Measurements from ENCODE around the gene DCP1A.
"Not testable (repeated sequence)": the region's sequence is repeated elsewhere in the genome, so short reads cannot be mapped to it uniquely, and the experiment has no call there.

Gene DCP1A

GRCh38 chr3:53346922-53347260 lies 452 bp downstream of the DCP1A start:
- Mint-ChIP-seq H3K4me1 (peaks cover 29% of the 10 kb centered on the region), H3K27me3 (no peaks in the 10 kb centered on the region), H3K27ac (peak overlapping the region; percentile 100), H3K36me3 (peaks cover 17% of the 10 kb centered on the region), H3K4me3 (peak overlapping the region; percentile 84), H3K9me3 (no peaks in the 10 kb centered on the region)
- no peak for ATAC-seq

- Mint-ChIP-seq H3K9me3 (no peaks in the 10 kb centered on the region), H3K27me3 (no peaks in the 10 kb centered on the region), H3K4me3 (peak overlapping the region; percentile 84), H3K36me3 (peaks cover 17% of the 10 kb centered on the region), H3K4me1 (peaks cover 29% of the 10 kb centered on the region), H3K27ac (peak overlapping the region; percentile 100)
- no peak for ATAC-seq
Observed at GRCh38 chr3:53346514-53346913, 829 bp downstream of the DCP1A start.

- Mint-ChIP-seq H3K9me3 (no peaks in the 10 kb centered on the region), H3K36me3 (peaks cover 35% of the 10 kb centered on the region), H3K27me3 (no peaks in the 10 kb centered on the region), H3K4me3 (no peak overlapping the region), H3K27ac (no peak overlapping the region), H3K4me1 (peaks cover 22% of the 10 kb centered on the region)
- no peak for ATAC-seq
Observed at GRCh38 chr3:53342353-53342752, 5.0 kb downstream of the DCP1A start.

GRCh38 chr3:53337167-53337940 lies 10.0 kb downstream of the DCP1A start:
- ATAC-seq, result no peak
- H3K36me3 Mint-ChIP-seq, result peaks cover 50% of the 10 kb centered on the region
- no peaks in the 10 kb centered on the region for H3K9me3 Mint-ChIP-seq

GRCh38 chr3:53334742-53335141 lies 12.6 kb downstream of the DCP1A start:
- Mint-ChIP-seq H3K27ac (no peak overlapping the region), H3K4me3 (no peak overlapping the region), H3K27me3 (no peaks in the 10 kb centered on the region), H3K36me3 (peaks cover 40% of the 10 kb centered on the region), H3K4me1 (no peaks in the 10 kb centered on the region), H3K9me3 (no peaks in the 10 kb centered on the region)
- ATAC-seq, result no peak

More at GRCh38 chr3:53337167-53337940, 10.0 kb downstream of the DCP1A start:
- Mint-ChIP-seq H3K4me3 (no peak overlapping the region), H3K27me3 (no peaks in the 10 kb centered on the region), H3K4me1 (no peaks in the 10 kb centered on the region), H3K27ac (no peak overlapping the region)

- H3K4me1 Mint-ChIP-seq, result no peaks in the 10 kb centered on the region
- no peaks in the 10 kb centered on the region for H3K9me3 Mint-ChIP-seq
- no peaks in the 10 kb centered on the region for H3K27me3 Mint-ChIP-seq
- H3K4me3 Mint-ChIP-seq, result no peak overlapping the region
- ATAC-seq, result no peak
- H3K36me3 Mint-ChIP-seq, result peaks cover 46% of the 10 kb centered on the region
- no peak overlapping the region for H3K27ac Mint-ChIP-seq
Observed at GRCh38 chr3:53331871-53332270, 15.5 kb downstream of the DCP1A start.

- Mint-ChIP-seq H3K4me1 (peaks cover 12% of the 10 kb centered on the region), H3K4me3 (no peak overlapping the region), H3K27ac (no peak overlapping the region), H3K9me3 (no peaks in the 10 kb centered on the region), H3K36me3 (peaks cover 29% of the 10 kb centered on the region), H3K27me3 (no peaks in the 10 kb centered on the region)
- no peak for ATAC-seq
Observed at GRCh38 chr3:53329897-53330296, 17.4 kb downstream of the DCP1A start.

GRCh38 chr3:53328746-53329145 lies 18.6 kb downstream of the DCP1A start:
- Mint-ChIP-seq H3K27me3 (no peaks in the 10 kb centered on the region), H3K4me1 (peaks cover 12% of the 10 kb centered on the region), H3K9me3 (no peaks in the 10 kb centered on the region), H3K4me3 (no peak overlapping the region), H3K27ac (no peak overlapping the region), H3K36me3 (peaks cover 18% of the 10 kb centered on the region)
- no peak for ATAC-seq

GRCh38 chr3:53327986-53328385 lies 19.4 kb downstream of the DCP1A start:
- not testable (repeated sequence) for H3K27ac Mint-ChIP-seq, H3K4me3 Mint-ChIP-seq, ATAC-seq, H3K27me3 Mint-ChIP-seq, H3K9me3 Mint-ChIP-seq
- peaks cover 12% of the 10 kb centered on the region for H3K4me1 Mint-ChIP-seq
- peaks cover 15% of the 10 kb centered on the region for H3K36me3 Mint-ChIP-seq

GRCh38 chr3:53324105-53324504 lies 23.2 kb downstream of the DCP1A start:
- Mint-ChIP-seq H3K9me3 (no peaks in the 10 kb centered on the region), H3K4me3 (no peak overlapping the region), H3K4me1 (peaks cover 12% of the 10 kb centered on the region), H3K36me3 (peaks cover 25% of the 10 kb centered on the region), H3K27ac (no peak overlapping the region), H3K27me3 (no peaks in the 10 kb centered on the region)
- ATAC-seq, result no peak

- Mint-ChIP-seq H3K4me3 (no peak overlapping the region), H3K4me1 (peaks cover 5% of the 10 kb centered on the region), H3K27me3 (no peaks in the 10 kb centered on the region), H3K36me3 (peaks cover 32% of the 10 kb centered on the region), H3K9me3 (no peaks in the 10 kb centered on the region), H3K27ac (no peak overlapping the region)
- ATAC-seq, result no peak
Observed at GRCh38 chr3:53320697-53321096, 26.6 kb downstream of the DCP1A start.

GRCh38 chr3:53318522-53318921 lies 28.8 kb downstream of the DCP1A start:
- no peak overlapping the region for H3K4me3 Mint-ChIP-seq
- peaks cover 32% of the 10 kb centered on the region for H3K36me3 Mint-ChIP-seq
- no peak overlapping the region for H3K27ac Mint-ChIP-seq
- H3K9me3 Mint-ChIP-seq, result no peaks in the 10 kb centered on the region
- no peaks in the 10 kb centered on the region for H3K4me1 Mint-ChIP-seq
- H3K27me3 Mint-ChIP-seq, result no peaks in the 10 kb centered on the region
- ATAC-seq, result no peak

- ATAC-seq, result no peak
- no peaks in the 10 kb centered on the region for H3K9me3 Mint-ChIP-seq
- no peaks in the 10 kb centered on the region for H3K27me3 Mint-ChIP-seq
- H3K4me1 Mint-ChIP-seq, result peaks cover 4% of the 10 kb centered on the region
- no peak overlapping the region for H3K4me3 Mint-ChIP-seq
- H3K36me3 Mint-ChIP-seq, result peaks cover 36% of the 10 kb centered on the region
- no peak overlapping the region for H3K27ac Mint-ChIP-seq
Observed at GRCh38 chr3:53312832-53313231, 34.5 kb downstream of the DCP1A start.

- Mint-ChIP-seq H3K27me3 (no peaks in the 10 kb centered on the region), H3K4me3 (no peak overlapping the region), H3K27ac (no peak overlapping the region), H3K4me1 (peaks cover 4% of the 10 kb centered on the region), H3K9me3 (no peaks in the 10 kb centered on the region), H3K36me3 (peaks cover 31% of the 10 kb centered on the region)
- no peak for ATAC-seq
Observed at GRCh38 chr3:53311882-53312281, 35.5 kb downstream of the DCP1A start.

- H3K4me1 Mint-ChIP-seq, result peaks cover 5% of the 10 kb centered on the region
- H3K27me3 Mint-ChIP-seq, result no peaks in the 10 kb centered on the region
- no peak for ATAC-seq
- no peak overlapping the region for H3K4me3 Mint-ChIP-seq
- H3K36me3 Mint-ChIP-seq, result peaks cover 17% of the 10 kb centered on the region
- no peaks in the 10 kb centered on the region for H3K9me3 Mint-ChIP-seq
- H3K27ac Mint-ChIP-seq, result peak overlapping the region; percentile 10
Observed at GRCh38 chr3:53303957-53304356, 43.4 kb downstream of the DCP1A start.

- peaks cover 5% of the 10 kb centered on the region for H3K4me1 Mint-ChIP-seq
- H3K9me3 Mint-ChIP-seq, result no peaks in the 10 kb centered on the region
- peak overlapping the region; percentile 10 for H3K27ac Mint-ChIP-seq
- no peak overlapping the region for H3K4me3 Mint-ChIP-seq
- no peaks in the 10 kb centered on the region for H3K27me3 Mint-ChIP-seq
- ATAC-seq, result no peak
- H3K36me3 Mint-ChIP-seq, result peaks cover 17% of the 10 kb centered on the region
Observed at GRCh38 chr3:53303549-53303948, 43.8 kb downstream of the DCP1A start.

All from stimulated activated memory B cell treated with anti-CD40 and anti-IgM and Interleukin-4, amounts not matched to agents 10 μg/mL and 1 μg/mL and 100 μg/mL, for 72 hours (primary cell).